ENCODE results near the gene TIPARP.

GRCh38 chr3:156750191-156750873 lies 75.9 kb downstream of the TIPARP start:
- TF ChIP-seq SIN3A (IDR thresholded peaks at IDR 0.05; ENCODE audit: borderline replicate concordance, insufficient read depth, low read depth, low read length) (no peak), CTCF (IDR thresholded peaks at IDR 0.05) (no peak), TCF7L2 (IDR thresholded peaks at IDR 0.05; ENCODE audit: low read depth, low read length) (no peak), POLR2AphosphoS5 (IDR thresholded peaks at IDR 0.05; ENCODE audit: low read depth, low read length) (no peak)
